HG02884 (cell line): ENCODE data around the gene NGRN.
"Not testable (repeated sequence)": the region's sequence is repeated elsewhere in the genome, so short reads cannot be mapped to it uniquely, and the experiment has no call there.

Source experiments
- ATAC-seq: cut with Tn5 transposase; IDR thresholded peaks from one replicate; pipeline ENCODE4 v1.9.1; 2021; ENCODE audit warnings: mild to moderate bottlenecking, moderate library complexity; ENCODE audit not compliant: unreplicated experiment

Gene NGRN

GRCh38 chr15:90234096-90234988 is 31.1 kb upstream of the NGRN start, which contains the start of gene GDPGP1:
GDPGP1 (plus strand) TSS chr15:90234209; CDS start chr15:90240909, 6,700 bp downstream.
- ATAC-seq = peak; percentile 65

GRCh38 chr15:90239371-90239770 is 26.1 kb upstream of the NGRN start:
- ATAC-seq = no peak

DNA sequence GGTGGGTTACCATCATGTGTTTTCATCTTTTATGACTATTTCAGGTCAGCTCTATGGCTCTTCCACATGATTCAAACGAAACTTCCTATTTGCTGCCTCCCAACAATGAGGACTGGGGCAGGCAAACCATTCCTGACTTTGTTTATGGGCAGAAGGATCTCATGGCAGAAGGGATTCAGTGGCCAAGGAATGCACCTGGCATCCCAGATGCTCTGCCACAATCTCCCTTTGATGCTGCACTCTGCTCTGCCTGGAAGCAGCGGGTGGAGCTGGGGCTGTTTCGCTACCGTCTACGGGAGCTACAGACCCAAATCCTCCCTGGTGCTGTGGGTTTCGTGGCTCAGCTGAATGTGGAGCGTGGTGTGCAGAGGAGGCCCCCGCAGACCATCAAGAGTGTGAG is 24.6 kb upstream of the NGRN start:
- ATAC-seq = no peak

DNA sequence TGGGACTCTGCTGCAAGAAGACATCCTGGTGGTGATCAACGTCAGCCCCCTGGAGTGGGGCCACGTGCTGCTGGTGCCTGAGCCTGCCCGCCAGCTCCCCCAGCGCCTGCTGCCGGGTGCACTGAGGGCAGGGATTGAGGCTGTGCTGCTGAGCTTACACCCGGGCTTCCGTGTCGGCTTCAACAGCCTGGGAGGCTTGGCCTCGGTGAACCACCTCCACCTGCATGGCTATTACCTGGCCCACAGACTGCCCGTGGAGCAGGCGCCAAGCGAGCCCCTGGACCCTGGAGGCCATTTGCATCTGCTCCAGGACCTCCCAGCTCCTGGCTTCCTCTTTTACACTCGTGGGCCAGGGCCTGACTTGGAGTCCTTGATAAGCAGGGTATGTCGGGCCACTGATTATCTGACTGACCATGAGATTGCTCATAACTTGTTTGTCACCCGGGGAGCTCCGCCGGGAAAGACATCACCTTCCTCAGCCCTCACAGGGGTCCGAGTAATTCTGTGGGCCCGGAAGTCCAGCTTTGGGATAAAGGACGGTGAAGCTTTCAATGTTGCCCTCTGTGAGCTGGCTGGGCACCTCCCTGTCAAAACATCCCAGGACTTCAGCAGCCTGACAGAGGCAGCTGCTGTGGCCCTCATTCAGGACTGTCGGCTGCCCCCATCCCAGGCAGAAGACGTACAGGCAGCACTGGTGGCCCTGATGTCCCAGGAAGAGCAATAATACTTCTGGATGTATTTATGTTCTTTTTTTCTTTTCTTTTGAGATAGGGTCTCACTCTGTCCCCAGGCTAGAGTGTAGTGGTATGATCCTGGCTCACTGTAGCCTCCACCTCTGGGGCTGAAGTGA is 23.9 kb upstream of the NGRN start:
- ATAC-seq = no peak

DNA sequence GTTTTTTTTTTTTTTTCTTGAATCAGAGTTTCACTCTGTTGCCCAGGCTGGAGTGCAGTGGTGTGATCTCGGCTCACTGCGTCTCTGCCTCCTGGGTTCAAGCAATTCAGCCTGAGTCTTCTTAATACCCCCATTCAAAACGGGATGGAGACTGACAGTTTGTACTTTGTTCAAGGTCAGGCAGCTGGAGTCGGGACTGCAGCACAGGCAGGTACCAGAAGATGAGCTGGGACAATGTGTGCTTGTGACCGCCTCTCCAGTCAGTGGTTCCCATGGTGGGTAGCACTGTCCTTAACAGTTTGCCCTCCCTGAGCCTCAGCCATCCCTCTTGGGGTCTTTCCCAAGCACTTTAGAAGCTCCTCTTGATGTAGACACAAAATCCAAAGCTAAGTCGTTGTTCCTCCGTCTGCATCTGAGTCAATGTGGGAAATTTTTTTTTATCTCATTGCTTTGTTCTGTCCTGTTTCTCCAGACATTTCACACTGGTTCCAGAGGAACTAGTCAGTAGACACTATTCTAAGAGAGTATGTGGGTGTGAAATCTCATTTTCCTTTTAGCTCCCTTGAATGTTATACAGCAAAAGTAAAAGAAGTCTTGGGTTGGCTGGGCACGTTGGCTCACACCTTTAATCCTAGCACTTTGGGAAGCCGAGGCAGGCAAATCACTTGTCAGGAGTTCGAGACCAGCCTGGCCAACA is 21.4 kb upstream of the NGRN start:
- ATAC-seq = no peak

- ATAC-seq = no peak
Measured at GRCh38 chr15:90248789-90249202, 16.7 kb upstream of the NGRN start.

GRCh38 chr15:90249203-90249863 is 16.1 kb upstream of the NGRN start, which contains the start of gene TTLL13:
TTLL13 (plus strand) TSS chr15:90249556; CDS start chr15:90250631, 1,075 bp downstream.
- ATAC-seq = no peak

- no peak for ATAC-seq
Measured at GRCh38 chr15:90257776-90258175, 7.7 kb upstream of the NGRN start.

- ATAC-seq = peak; percentile 59
Measured at GRCh38 chr15:90259524-90259923, 5.9 kb upstream of the NGRN start.

DNA sequence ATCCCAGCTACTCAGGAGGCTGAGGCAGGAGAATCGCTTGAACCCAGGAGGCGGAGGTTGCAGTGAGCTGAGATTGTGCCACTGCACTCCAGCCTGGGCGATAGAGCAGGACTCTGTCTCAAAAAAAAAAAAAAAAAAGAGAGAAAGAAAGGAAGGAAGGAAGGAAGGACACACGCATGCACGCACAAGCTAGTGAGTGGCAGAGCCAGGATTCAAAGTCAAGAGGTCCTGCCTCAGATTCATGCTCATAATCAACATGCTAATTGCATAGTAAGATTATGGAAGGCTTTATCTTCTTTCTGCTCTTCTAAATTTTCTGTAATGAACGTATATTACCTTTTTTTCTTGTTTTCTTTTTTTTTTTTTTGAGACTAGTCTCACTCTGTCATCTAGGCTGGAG is 4.7 kb upstream of the NGRN start:
- not testable (repeated sequence) for ATAC-seq

DNA sequence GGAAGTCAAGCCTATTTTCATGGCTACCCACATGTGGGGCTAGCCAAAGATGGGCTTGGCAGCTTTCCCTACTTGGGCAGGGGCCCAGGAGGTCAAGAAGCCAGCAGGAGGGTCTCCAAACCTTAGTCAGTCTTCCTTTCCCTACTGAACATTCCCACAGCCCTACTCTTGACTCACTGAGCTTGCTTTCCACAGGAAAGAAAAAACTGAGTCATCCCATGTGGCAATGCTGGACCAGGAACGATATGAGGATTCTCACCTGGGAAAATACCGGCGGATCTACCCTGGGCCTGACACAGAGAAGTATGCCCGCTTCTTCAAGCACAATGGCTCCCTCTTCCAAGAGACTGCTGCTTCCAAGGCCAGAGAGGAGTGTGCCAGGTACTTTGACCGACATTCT is 3.7 kb upstream of the NGRN start:
- no peak for ATAC-seq

DNA sequence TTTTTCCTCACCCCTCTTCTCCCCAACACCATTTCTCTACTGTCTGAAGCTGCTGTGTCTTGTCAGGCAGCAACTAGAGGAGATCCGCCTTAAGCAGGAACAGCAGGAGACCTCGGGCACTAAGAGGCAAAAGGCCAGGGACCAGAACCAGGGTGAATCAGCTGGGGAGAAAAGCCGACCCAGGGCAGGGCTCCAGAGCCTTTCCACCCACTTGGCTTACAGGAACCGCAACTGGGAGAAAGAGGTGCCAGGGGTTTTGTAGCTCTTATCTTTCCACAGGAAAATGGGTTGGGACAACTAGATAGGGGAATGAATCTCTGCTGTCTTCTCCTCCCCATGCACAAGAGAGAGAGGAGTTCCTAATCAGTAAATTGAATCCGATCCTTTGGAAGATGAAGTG is 3.0 kb upstream of the NGRN start:
- no peak for ATAC-seq

GRCh38 chr15:90264671-90265070 is 801 bp upstream of the NGRN start:
- no peak for ATAC-seq

- ATAC-seq = peak; percentile 12
Measured at GRCh38 chr15:90266061-90266431, 574 bp downstream of the NGRN start.

DNA sequence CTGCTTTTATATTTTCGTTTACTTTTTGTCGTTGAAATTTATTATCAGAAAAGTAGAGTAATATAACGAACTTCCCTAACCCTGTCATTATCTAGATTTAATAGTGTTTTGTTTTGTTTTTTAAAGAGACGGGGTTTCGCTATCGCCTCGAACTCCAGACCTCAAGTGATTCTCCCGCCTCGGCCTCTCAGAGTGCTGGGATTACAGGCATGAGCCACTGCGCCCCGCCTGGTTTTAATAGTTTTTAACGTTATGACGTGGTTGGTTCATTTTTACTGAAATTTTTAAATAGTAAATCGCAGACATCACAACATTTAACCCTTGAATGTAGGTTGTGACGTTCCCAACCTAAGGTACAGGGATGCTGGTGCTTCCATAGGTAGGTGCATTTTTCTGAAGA is 1.0 kb downstream of the NGRN start:
- no peak for ATAC-seq

- no peak for ATAC-seq
Measured at GRCh38 chr15:90268415-90268814, 2.9 kb downstream of the NGRN start.

DNA sequence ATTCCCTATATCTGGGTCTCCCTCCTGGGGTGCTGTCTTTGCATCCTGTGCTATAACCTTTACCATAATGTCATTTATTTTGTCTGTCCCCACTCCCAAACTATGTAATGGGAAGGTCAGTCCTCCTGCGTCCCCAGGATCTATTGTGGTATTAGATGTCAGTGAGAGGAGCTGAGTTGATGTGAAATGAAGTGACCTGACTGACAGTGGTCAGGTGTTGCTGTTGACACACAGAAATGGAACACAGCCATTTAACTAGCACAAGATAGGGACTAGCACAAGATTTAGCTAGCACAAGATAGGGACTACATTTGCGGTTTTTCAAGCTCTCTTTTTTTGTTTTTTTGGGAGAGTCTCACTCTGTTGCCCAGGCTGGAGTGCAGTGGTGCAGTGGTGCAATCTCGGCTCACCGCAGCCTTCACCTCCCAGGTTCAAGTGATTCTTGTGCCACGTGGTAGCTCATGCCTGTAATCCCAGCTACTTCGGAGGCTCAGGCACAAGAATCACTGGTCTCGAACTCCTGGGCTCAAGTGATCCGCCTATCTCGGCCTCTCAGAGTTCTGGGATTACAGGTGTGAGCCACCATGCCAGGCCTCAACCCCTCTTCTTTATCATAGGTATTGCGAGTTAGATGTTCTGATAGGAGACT is 5.2 kb downstream of the NGRN start:
- no peak for ATAC-seq

- ATAC-seq = no peak
Measured at GRCh38 chr15:90271459-90272166, 6.1 kb downstream of the NGRN start.

GRCh38 chr15:90278467-90278866 is 13.0 kb downstream of the NGRN start:
- not testable (repeated sequence) for ATAC-seq
